Activated CD8-positive, alpha-beta memory T cell treated with anti-CD3 and anti-CD28 coated beads, Interleukin-2, amount 10 ng/mL, durations not matched to agents 7 days and 5 days (primary cell): ENCODE results near the gene CEP44. TPM values are rescaled to one million over a fixed set of nuclear protein-coding genes. Genes with fewer than 3 reads are reported as not detected.
"Not testable (repeated sequence)": the region's sequence is repeated elsewhere in the genome, so short reads cannot be mapped to it uniquely, and the experiment has no call there.

ENCODE experiments used
- ATAC-seq: fragments of 150-1000 bp; cut with Tn5 transposase; one replicate; pipeline ENCODE4 v1.10.0; 2021; ENCODE audit warnings: moderate library complexity
- CTCF ChIA-PET: fragments of 350-600 bp; sonication (Branson Sonifier 250); formaldehyde crosslinking; loops from one replicate; lab custom pipeline; 2021; ENCODE audit warnings: antibody characterized with exemption; lab: Charles Lee
- DNase-seq: peaks from one replicate; pipeline ENCODE4 v3.0.0-alpha.2; 2020
- H3K27ac Mint-ChIP-seq: one replicate; pipeline ENCODE4 v1.8.0; 2021; ENCODE audit warnings: mild to moderate bottlenecking, mixed read lengths
- H3K27me3 Mint-ChIP-seq: one replicate; pipeline ENCODE4 v1.8.0; 2021; ENCODE audit warnings: mixed read lengths
- H3K36me3 Mint-ChIP-seq: one replicate; pipeline ENCODE4 v1.8.0; 2021; ENCODE audit warnings: mild to moderate bottlenecking, mixed read lengths
- H3K4me1 Mint-ChIP-seq: one replicate; pipeline ENCODE4 v1.8.0; 2021; ENCODE audit warnings: mixed read lengths
- H3K4me3 Mint-ChIP-seq: one replicate; pipeline ENCODE4 v1.8.0; 2021; ENCODE audit warnings: mild to moderate bottlenecking, moderate library complexity, mixed read lengths
- H3K9me3 Mint-ChIP-seq: one replicate; pipeline ENCODE4 v1.8.0; 2022; ENCODE audit warnings: low read depth, mixed read lengths
- total RNA-seq, 2 experiments: library from RNA; stranded (reverse); gene quantifications; one replicate each; pipeline ENCODE4 v1.2.3, GENCODE V29; 2021

The CEP44 gene
- total RNA-seq, 2 experiments from 2014 or later: 22.2 to 25.8 TPM

GRCh38 chr4:174362340-174362739 is 78.6 kb downstream of the CEP44 start:
- CTCF ChIA-PET: interaction anchor here (0.7 kb wide), 1 partner anchor 99 kb away, joined by 3 read pairs; no protein-coding TSS in a partner anchor
- Mint-ChIP-seq H3K27ac (no peak overlapping the region), H3K27me3 (peaks cover 32% of the 10 kb centered on the region), H3K36me3 (peaks cover 2% of the 10 kb centered on the region), H3K9me3 (no peaks in the 10 kb centered on the region), H3K4me1 (peaks cover 27% of the 10 kb centered on the region), H3K4me3 (no peak overlapping the region)
- DNase-seq (no peak), ATAC-seq (no peak)

DNA sequence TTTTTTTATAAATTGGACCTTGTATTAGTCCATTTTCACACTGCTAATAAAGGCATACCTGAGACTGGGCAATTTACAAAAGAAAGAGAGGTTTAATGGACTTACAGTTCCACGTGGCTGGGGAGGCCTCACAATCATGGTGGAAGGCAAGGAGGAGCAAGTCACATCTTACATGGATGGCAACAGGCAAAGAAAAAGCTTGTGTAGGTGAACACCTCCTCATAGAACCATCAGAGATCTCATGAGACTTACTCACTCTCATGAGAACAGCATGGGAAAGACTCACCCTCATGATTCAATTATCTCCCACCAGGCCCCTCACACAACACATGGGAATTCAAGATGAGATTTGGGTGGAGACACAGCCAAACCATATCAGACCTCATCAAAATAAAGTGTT is 80.1 kb downstream of the CEP44 start:
- H3K4me1 Mint-ChIP-seq: peaks cover 14% of the 10 kb centered on the region

DNA sequence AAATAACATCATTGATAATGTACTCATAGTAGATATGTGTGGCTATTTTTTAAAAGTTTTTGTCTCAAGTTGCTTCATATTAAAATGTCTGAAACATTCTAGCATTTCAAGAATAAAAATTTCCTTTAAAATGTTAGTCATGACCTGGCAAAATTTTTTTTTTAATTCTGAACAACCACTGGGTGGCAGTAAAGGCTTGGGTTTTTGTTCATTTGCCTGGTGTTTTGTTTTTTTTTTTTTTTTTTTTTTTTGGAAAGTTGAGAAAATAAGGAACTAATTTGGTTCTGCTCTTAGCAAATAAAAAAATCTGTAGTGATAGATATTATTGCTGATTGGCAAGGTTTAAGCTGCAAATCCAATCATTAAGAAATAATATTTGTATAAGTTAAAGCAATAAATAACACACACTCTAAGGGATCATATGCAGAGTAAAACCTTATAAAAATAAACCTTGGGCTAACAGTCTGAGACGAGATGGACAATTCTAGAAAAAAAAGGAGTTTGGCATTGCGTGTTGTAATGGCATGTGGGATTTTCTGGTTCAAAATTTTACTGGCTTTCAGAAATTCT is 81.4 kb downstream of the CEP44 start:
- no peak for DNase-seq
- no peak overlapping the region for H3K4me3 Mint-ChIP-seq
- no peaks in the 10 kb centered on the region for H3K36me3 Mint-ChIP-seq
- no peak for ATAC-seq
- CTCF ChIA-PET: interaction anchor here (0.7 to 1.2 kb wide), 4 partner anchors 26 to 267 kb away, joined by 3 to 4 read pairs (median 4); no protein-coding TSS in a partner anchor
- peaks cover 4% of the 10 kb centered on the region for H3K4me1 Mint-ChIP-seq
- no peak overlapping the region for H3K27ac Mint-ChIP-seq
- no peaks in the 10 kb centered on the region for H3K9me3 Mint-ChIP-seq
- H3K27me3 Mint-ChIP-seq: peaks cover 32% of the 10 kb centered on the region

More for the DNA sequence above, 80.1 kb downstream of the CEP44 start:
- not testable (repeated sequence) for H3K36me3 Mint-ChIP-seq, ATAC-seq, H3K27ac Mint-ChIP-seq, H3K9me3 Mint-ChIP-seq, DNase-seq, H3K4me3 Mint-ChIP-seq
- H3K27me3 Mint-ChIP-seq: peaks cover 33% of the 10 kb centered on the region
- CTCF ChIA-PET: interaction anchor here (0.7 to 1.0 kb wide), 3 partner anchors 268 to 612 kb away, joined by 3 to 4 read pairs (median 3); no protein-coding TSS in a partner anchor

- Mint-ChIP-seq H3K4me1 (no peaks in the 10 kb centered on the region), H3K36me3 (no peaks in the 10 kb centered on the region), H3K9me3 (no peaks in the 10 kb centered on the region), H3K27me3 (peaks cover 3% of the 10 kb centered on the region), H3K27ac (no peak overlapping the region), H3K4me3 (no peak overlapping the region)
- CTCF ChIA-PET: no interaction called here
- ATAC-seq (no peak), DNase-seq (no peak)
Measured at GRCh38 chr4:174369985-174370384, 86.3 kb downstream of the CEP44 start.

DNA sequence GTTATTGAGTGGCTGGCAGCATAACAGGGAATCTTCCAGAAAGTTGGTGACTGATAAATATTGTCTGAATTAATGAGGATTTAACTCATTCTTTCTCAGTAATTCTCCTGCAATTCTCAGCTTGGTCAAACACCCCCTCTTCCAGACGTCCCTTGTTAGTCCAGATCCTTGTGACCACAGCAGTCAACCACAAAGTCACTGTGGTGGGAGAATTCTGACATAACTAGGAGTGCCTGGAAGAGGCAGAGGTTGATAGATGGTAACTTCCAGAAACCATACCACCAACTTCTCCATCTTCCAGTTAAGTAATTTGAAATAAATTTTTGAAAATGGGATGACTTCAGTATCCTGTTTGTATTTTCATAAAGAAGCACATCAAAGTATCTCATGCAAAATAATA is 90.1 kb downstream of the CEP44 start:
- Mint-ChIP-seq H3K9me3 (no peaks in the 10 kb centered on the region), H3K4me1 (no peaks in the 10 kb centered on the region), H3K4me3 (no peak overlapping the region), H3K27ac (no peak overlapping the region), H3K27me3 (peaks cover 13% of the 10 kb centered on the region), H3K36me3 (no peaks in the 10 kb centered on the region)
- CTCF ChIA-PET: no interaction called here
- ATAC-seq: no peak
- DNase-seq: no peak

- CTCF ChIA-PET: no interaction called here
- no peaks in the 10 kb centered on the region for H3K4me1 Mint-ChIP-seq
- DNase-seq (no peak), ATAC-seq (no peak)
- no peaks in the 10 kb centered on the region for H3K9me3 Mint-ChIP-seq
- peaks cover 21% of the 10 kb centered on the region for H3K27me3 Mint-ChIP-seq
- no peak overlapping the region for H3K4me3 Mint-ChIP-seq
- no peak overlapping the region for H3K27ac Mint-ChIP-seq
- no peaks in the 10 kb centered on the region for H3K36me3 Mint-ChIP-seq
Measured at GRCh38 chr4:174375422-174375821, 91.7 kb downstream of the CEP44 start.

DNA sequence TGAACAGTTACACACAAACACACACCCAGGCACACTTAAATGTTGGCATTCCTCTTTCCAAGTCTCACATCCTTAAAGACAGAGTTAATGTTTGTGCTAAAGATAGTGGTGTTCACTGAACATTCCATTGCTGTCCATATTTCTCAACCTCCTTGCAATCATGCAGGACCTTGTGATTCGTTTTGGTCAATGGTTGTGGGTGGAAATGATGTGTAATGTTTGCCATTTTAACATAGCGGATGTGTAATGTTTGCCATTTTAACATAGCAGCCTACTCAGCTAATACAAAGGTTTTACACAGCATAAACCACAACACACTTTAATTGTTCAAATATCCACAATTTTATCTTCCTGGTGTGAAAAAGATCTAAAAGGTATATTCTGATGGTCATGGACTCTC is 93.9 kb downstream of the CEP44 start:
- CTCF ChIA-PET: no interaction called here
- no peak overlapping the region for H3K4me3 Mint-ChIP-seq
- DNase-seq (no peak), ATAC-seq (no peak)
- no peaks in the 10 kb centered on the region for H3K9me3 Mint-ChIP-seq
- peaks cover 26% of the 10 kb centered on the region for H3K27me3 Mint-ChIP-seq
- H3K36me3 Mint-ChIP-seq: no peaks in the 10 kb centered on the region
- H3K4me1 Mint-ChIP-seq: no peaks in the 10 kb centered on the region
- H3K27ac Mint-ChIP-seq: no peak overlapping the region

DNA sequence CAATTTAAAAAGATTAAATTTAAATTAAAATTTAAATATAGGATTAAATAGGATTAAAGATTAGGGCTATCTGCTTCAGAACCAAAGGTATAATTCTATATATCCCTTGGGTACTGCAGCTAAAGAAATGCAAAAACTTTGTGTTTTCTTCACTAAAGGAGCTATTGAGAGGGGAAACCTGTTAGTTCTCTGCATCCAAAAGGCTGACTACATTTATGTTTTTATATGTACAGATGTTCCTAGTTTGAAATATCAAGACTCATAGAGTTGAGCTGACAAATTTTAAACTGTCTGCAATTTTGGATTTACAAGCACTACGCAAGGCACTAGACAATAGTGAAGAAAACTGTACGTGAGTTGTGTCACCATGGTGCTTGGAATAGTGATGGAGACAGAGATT is 95.2 kb downstream of the CEP44 start:
- no peak overlapping the region for H3K4me3 Mint-ChIP-seq
- no peaks in the 10 kb centered on the region for H3K36me3 Mint-ChIP-seq
- CTCF ChIA-PET: interaction anchor here (1.6 kb wide), 1 partner anchor 18 kb away, joined by 3 read pairs; no protein-coding TSS in a partner anchor
- ATAC-seq (no peak), DNase-seq (no peak)
- H3K27me3 Mint-ChIP-seq: peaks cover 26% of the 10 kb centered on the region
- no peaks in the 10 kb centered on the region for H3K4me1 Mint-ChIP-seq
- H3K27ac Mint-ChIP-seq: no peak overlapping the region
- no peaks in the 10 kb centered on the region for H3K9me3 Mint-ChIP-seq

DNA sequence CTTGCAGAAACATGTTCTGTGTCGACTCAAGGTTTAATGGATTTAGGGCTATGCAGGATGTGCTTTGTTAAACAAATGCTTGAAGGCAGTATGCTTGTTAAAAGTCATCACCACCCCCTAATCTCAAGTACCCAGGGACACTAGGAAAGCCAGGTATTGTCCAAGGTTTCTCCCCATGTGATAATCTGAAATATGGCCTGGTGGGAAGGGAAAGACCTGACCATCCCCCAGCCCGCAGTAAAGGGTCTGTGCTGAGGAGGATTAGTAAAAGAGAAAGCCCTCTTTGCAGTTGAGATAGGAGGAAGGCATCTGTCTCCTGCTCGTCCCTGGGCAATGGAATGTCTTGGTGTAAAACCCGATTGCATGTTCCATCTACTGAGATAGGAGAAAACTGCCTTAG is 96.5 kb downstream of the CEP44 start:
- H3K4me3 Mint-ChIP-seq, CTCF ChIA-PET, ATAC-seq, H3K27ac Mint-ChIP-seq, H3K4me1 Mint-ChIP-seq, DNase-seq, H3K36me3 Mint-ChIP-seq, H3K9me3 Mint-ChIP-seq: not testable (repeated sequence)
- peaks cover 26% of the 10 kb centered on the region for H3K27me3 Mint-ChIP-seq

DNA sequence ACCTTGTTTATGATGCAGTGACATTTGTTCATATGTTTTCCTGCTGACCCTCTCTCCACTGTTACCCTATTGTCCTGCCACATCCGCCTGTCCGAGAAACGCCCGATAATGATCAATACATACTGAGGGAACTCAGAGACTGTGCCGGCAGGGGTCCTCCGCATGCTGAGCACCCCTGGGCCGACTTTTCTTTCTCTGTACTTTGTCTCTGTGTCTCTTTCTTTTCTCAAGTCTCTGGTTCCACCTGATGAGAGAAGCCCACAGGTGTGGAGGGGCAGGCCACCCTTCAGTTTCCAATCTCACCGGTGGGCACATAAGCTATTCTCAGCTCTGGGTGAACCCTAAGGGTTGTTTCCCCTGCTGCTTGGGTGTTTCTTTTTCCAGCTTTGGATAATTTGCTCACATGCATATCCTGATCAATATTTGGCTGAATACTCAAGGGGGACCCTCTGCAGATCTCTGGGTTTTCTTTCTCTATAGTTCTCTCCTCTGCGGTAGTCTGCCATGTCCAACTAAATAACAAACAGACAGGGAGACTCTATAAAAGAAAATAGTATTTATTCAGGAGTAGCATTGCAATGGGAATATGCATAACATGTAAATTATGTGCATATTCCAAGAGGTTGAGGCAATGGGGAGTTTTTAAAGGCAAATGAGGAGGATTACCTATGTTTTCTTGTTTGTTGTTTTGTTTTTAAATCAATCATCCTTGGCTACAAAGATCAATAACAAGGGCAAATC is 97.2 kb downstream of the CEP44 start:
- ATAC-seq (no peak), DNase-seq (no peak)
- Mint-ChIP-seq H3K4me1 (no peaks in the 10 kb centered on the region), H3K9me3 (no peaks in the 10 kb centered on the region), H3K27ac (no peak overlapping the region), H3K36me3 (no peaks in the 10 kb centered on the region), H3K27me3 (peaks cover 26% of the 10 kb centered on the region), H3K4me3 (no peak overlapping the region)
- CTCF ChIA-PET: no interaction called here

DNA sequence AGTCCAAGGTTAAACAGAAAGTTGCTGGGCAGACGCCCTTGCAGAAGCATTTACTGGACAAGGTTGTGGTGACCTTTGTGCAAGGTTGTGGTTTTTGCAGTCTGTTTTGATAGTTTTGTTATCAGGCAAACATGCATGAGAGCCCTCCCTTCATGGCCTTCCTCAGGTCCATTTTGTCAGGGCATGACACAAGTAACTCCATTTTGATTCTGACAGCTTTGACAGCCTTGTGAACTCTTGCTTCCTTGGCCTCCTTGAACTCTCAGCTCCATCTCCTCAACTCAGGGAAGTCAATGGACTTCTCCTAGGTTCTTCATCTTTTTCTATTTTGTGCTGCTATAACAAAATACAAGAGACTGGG is 97.7 kb downstream of the CEP44 start:
- H3K36me3 Mint-ChIP-seq: no peaks in the 10 kb centered on the region
- CTCF ChIA-PET: no interaction called here
- H3K27me3 Mint-ChIP-seq: peaks cover 26% of the 10 kb centered on the region
- no peak overlapping the region for H3K27ac Mint-ChIP-seq
- ATAC-seq: no peak
- H3K9me3 Mint-ChIP-seq: no peaks in the 10 kb centered on the region
- no peak overlapping the region for H3K4me3 Mint-ChIP-seq
- no peak for DNase-seq
- H3K4me1 Mint-ChIP-seq: no peaks in the 10 kb centered on the region

Other genes with a start within 250 kb of the CEP44 start
- 10 to 100 TPM; 14.5 to 16.8 TPM for gene FBXO8, start 244 bp upstream of the CEP44 start, total RNA-seq
- 10 to 100 TPM; 15.0 to 30.2 TPM for gene HPGD, start 238.6 kb downstream of the CEP44 start, total RNA-seq